Activated CD8-positive, alpha-beta T cell treated with anti-CD3 and anti-CD28 coated beads, Interleukin-2, amount 10 ng/mL, durations not matched to agents 7 days and 5 days (primary cell): ENCODE measurements around the gene SMIM24. TPM values are rescaled to one million over a fixed set of nuclear protein-coding genes. Genes with fewer than 3 reads are reported as not detected.

Experiments
- ATAC-seq: fragments of 150-1000 bp; cut with Tn5 transposase; one replicate; pipeline ENCODE4 v1.10.0; 2021; ENCODE audit warnings: moderate library complexity
- CTCF ChIA-PET: fragments of 350-600 bp; sonication (Branson Sonifier 250); formaldehyde crosslinking; loops from one replicate; lab custom pipeline; 2021; ENCODE audit warnings: antibody characterized with exemption; lab: Charles Lee
- POLR2A ChIA-PET: fragments of 350-600 bp; sonication (Branson Sonifier 250); formaldehyde crosslinking; loops from one replicate; lab custom pipeline; 2021; ENCODE audit warnings: antibody characterized with exemption; lab: Charles Lee
- DNase-seq: peaks from one replicate; pipeline ENCODE4 v3.0.0-alpha.2; 2020
- H3K27ac Mint-ChIP-seq: one replicate; pipeline ENCODE4 v1.8.0; 2021; ENCODE audit warnings: mild to moderate bottlenecking, mixed read lengths
- H3K27me3 Mint-ChIP-seq: one replicate; pipeline ENCODE4 v1.8.0; 2021; ENCODE audit warnings: low read depth, mixed read lengths
- H3K36me3 Mint-ChIP-seq: one replicate; pipeline ENCODE4 v1.8.0; 2021; ENCODE audit warnings: low read depth, mixed read lengths
- H3K4me1 Mint-ChIP-seq: one replicate; pipeline ENCODE4 v1.8.0; 2021; ENCODE audit warnings: low read depth, mixed read lengths
- H3K4me3 Mint-ChIP-seq: one replicate; pipeline ENCODE4 v1.8.0; 2021; ENCODE audit warnings: mild to moderate bottlenecking, mixed read lengths
- H3K9me3 Mint-ChIP-seq: one replicate; pipeline ENCODE4 v1.8.0; 2022; ENCODE audit warnings: mixed read lengths; ENCODE audit not compliant: insufficient read depth
- total RNA-seq, 2 experiments: library from RNA; stranded (reverse); gene quantifications; one replicate each; pipeline ENCODE4 v1.2.3, GENCODE V29; 2021

SMIM24 gene
- total RNA-seq, 2 experiments from 2014 or later = 2.5 to 3.5 TPM

DNA sequence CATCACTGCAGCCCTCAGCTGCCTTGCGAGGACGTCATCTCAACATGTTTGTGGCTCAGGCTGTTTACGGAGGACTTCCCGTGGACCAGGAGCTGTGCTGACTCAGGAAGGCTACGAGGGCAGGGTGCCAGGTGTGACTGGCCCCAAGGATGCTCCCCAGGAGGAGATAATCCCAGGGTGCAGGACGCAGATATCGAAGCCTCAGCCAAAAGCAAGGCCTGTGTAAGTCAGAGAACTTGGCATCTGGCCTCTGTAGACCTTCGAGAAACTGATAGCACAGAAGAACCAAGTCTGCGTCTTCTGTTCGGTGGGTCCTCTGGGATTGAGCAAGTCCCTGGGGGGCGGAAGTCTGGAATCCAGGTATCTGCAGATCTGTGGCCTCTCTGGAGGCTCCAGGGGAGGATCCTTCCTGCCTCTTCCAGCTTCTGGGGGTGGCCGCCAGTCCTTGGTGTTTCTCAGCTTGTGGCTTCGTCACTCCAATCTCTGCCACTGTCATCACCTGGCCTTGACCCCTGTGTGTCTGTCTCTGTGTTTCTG is 22.8 kb upstream of the SMIM24 start:
- Mint-ChIP-seq H3K27ac (no peak overlapping the region), H3K9me3 (no peaks in the 10 kb centered on the region), H3K4me1 (peaks cover 44% of the 10 kb centered on the region), H3K4me3 (no peak overlapping the region), H3K27me3 (no peaks in the 10 kb centered on the region), H3K36me3 (peaks cover 17% of the 10 kb centered on the region)
- ChIA-PET POLR2A (interaction anchor here (0.5 to 1.2 kb wide), 2 partner anchors 8 to 503 kb away, joined by 3 read pairs; no protein-coding TSS in a partner anchor), CTCF (interaction anchor here (1.3 to 10.1 kb wide), 2 partner anchors 18 to 42 kb away, joined by 3 to 62 read pairs; partner anchors contain the start of gene SMIM44)
- ATAC-seq (no peak), DNase-seq (no peak)

- POLR2A ChIA-PET = no interaction called here
- no peak overlapping the region for H3K27ac Mint-ChIP-seq
Measured at GRCh38 chr19:3501780-3502179, 21.5 kb upstream of the SMIM24 start.

DNA sequence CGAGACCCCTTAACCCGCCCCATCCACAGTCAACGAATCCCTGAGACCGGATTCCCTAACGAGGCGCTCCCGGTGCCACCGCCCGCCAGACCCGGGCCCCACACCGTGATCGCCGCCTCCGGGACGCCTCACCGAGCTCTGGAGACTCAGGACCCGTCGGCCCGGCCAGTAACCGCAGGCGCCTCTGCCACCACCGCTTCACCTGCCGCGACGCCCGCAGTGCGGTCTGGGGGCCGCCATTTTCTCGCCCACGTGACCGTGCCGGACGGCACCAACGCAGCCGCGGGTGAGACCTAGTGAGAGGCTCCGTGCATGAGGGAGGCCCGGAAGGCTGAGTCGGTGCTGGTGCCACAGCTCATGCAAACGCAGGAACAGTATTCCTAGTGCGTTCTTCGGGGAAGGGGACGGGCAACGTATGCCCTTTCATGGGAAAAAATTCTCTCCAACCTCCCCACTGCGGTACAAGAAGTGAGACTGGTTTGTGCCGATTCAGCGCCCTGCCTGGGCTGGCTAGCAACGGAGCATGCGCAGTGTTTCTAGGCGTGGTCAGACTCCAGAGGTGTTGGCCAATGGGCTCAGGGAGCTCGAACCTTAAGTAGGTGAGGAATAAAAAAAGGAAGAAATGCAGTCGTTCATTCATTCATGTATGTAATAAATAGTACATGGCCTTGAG is 20.2 kb upstream of the SMIM24 start, which contains the start of gene DOHH:
DOHH (minus strand) TSS at position 246 of the 673 bp plus-strand sequence. CDS start 3,860 bp downstream, outside the sequence.
- H3K4me1 Mint-ChIP-seq = peaks cover 33% of the 10 kb centered on the region
- peak within 1 kb of the TSS; percentile 96 for H3K27ac Mint-ChIP-seq
- H3K9me3 Mint-ChIP-seq = no peaks in the 10 kb centered on the region
- POLR2A ChIA-PET = interaction anchor here (0.5 to 1.6 kb wide), 4 partner anchors 11 to 90 kb away, joined by 3 to 5 read pairs (median 3); no protein-coding TSS in a partner anchor
- H3K4me3 Mint-ChIP-seq = peak within 1 kb of the TSS; percentile 78
- ATAC-seq (peak; percentile 86), DNase-seq (peak; percentile 97)
- CTCF ChIA-PET = interaction anchor here (0.8 to 10.1 kb wide), 5 partner anchors 15 to 196 kb away, joined by 3 to 62 read pairs (median 3); partner anchors contain the start of gene SMIM44
- H3K27me3 Mint-ChIP-seq = no peaks in the 10 kb centered on the region
- peaks cover 18% of the 10 kb centered on the region for H3K36me3 Mint-ChIP-seq

More at GRCh38 chr19:3501780-3502179, 21.5 kb upstream of the SMIM24 start:
- ATAC-seq (no peak), DNase-seq (no peak)
- Mint-ChIP-seq H3K9me3 (no peaks in the 10 kb centered on the region), H3K4me1 (peaks cover 36% of the 10 kb centered on the region), H3K27me3 (no peaks in the 10 kb centered on the region), H3K4me3 (no peak overlapping the region), H3K36me3 (peaks cover 15% of the 10 kb centered on the region)
- CTCF ChIA-PET = interaction anchor here (0.6 to 10.1 kb wide), 4 partner anchors 16 to 914 kb away, joined by 3 to 62 read pairs (median 3); partner anchors contain the start of gene SMIM44

- Mint-ChIP-seq H3K27ac (peak overlapping the region; percentile 96), H3K36me3 (peaks cover 25% of the 10 kb centered on the region), H3K4me3 (peak overlapping the region; percentile 78), H3K27me3 (no peaks in the 10 kb centered on the region), H3K4me1 (peaks cover 31% of the 10 kb centered on the region), H3K9me3 (no peaks in the 10 kb centered on the region)
- ATAC-seq = peak; percentile 13
- ChIA-PET CTCF (interaction anchor here (2.3 to 10.1 kb wide), 2 partner anchors 15 to 195 kb away, joined by 8 to 62 read pairs; partner anchors contain the start of gene SMIM44), POLR2A (interaction anchor here (0.5 to 1.6 kb wide), 4 partner anchors 11 to 91 kb away, joined by 3 to 5 read pairs (median 3); no protein-coding TSS in a partner anchor)
- no peak for DNase-seq
Measured at GRCh38 chr19:3499738-3500428, 19.6 kb upstream of the SMIM24 start.

DNA sequence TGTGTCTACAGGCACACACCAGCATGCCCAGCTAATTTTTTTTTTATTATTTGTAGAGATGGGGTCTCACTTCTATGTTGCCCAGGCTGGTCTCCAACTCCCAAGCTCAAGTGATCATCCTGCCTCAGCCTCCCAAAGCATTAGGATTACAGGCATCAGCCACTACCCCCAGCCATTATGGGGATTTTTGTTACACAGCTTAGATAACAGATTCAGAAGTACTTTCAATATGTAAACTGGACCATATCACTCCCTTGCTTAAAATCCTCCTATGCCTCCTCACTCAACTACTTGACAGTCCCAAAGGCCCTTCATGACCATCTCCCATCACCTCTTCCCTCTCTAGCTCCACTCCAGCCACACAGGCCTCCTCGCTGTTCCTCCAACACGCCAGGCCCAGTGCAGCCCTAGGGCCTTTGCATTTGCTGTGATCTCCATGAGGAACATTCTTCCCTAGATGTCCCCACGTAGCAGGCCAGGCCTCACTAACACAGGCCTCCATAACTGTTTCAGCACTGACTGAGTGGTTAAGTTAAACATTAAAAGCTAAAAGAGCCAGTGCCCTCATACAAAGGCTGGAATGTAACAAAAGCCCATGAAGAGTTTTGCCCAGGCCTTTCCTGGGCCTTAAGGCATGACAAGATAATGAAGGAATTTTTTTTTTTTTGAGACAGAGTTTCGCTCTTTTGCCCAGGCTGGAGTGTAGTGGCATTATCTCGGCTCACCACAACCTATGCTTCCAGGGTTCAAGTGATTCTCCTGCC is 17.6 kb upstream of the SMIM24 start:
- ATAC-seq (no peak), DNase-seq (no peak)
- no peaks in the 10 kb centered on the region for H3K27me3 Mint-ChIP-seq
- POLR2A ChIA-PET = no interaction called here
- H3K36me3 Mint-ChIP-seq = peaks cover 36% of the 10 kb centered on the region
- H3K27ac Mint-ChIP-seq = peak overlapping the region; percentile 5
- H3K9me3 Mint-ChIP-seq = no peaks in the 10 kb centered on the region
- CTCF ChIA-PET = interaction anchor here (10.1 kb wide), 1 partner anchor 13 kb away, joined by 62 read pairs; the partner anchor contains the start of gene SMIM44
- peaks cover 32% of the 10 kb centered on the region for H3K4me1 Mint-ChIP-seq
- no peak overlapping the region for H3K4me3 Mint-ChIP-seq

GRCh38 chr19:3496392-3497273 is 16.3 kb upstream of the SMIM24 start:
- Mint-ChIP-seq H3K27ac (peak overlapping the region; percentile 21), H3K36me3 (peaks cover 39% of the 10 kb centered on the region), H3K4me1 (peaks cover 32% of the 10 kb centered on the region), H3K27me3 (no peaks in the 10 kb centered on the region), H3K9me3 (no peaks in the 10 kb centered on the region), H3K4me3 (no peak overlapping the region)
- CTCF ChIA-PET = interaction anchor here (10.1 kb wide), 1 partner anchor 11 kb away, joined by 62 read pairs; the partner anchor contains the start of gene SMIM44
- DNase-seq (no peak), ATAC-seq (no peak)
- POLR2A ChIA-PET = no interaction called here

GRCh38 chr19:3494559-3494958 is 14.2 kb upstream of the SMIM24 start:
- Mint-ChIP-seq H3K36me3 (peaks cover 36% of the 10 kb centered on the region), H3K9me3 (no peaks in the 10 kb centered on the region), H3K27me3 (no peaks in the 10 kb centered on the region), H3K4me3 (no peak overlapping the region), H3K4me1 (peaks cover 20% of the 10 kb centered on the region), H3K27ac (no peak overlapping the region)
- ChIA-PET POLR2A (interaction anchor here (0.8 to 1.0 kb wide), 2 partner anchors 9 to 15 kb away, joined by 3 to 5 read pairs; no protein-coding TSS in a partner anchor), CTCF (interaction anchor here (0.6 to 2.0 kb wide), 2 partner anchors 9 to 215 kb away, joined by 3 to 9 read pairs; no protein-coding TSS in a partner anchor)
- DNase-seq = peak; percentile 43
- peak; percentile 38 for ATAC-seq

DNA sequence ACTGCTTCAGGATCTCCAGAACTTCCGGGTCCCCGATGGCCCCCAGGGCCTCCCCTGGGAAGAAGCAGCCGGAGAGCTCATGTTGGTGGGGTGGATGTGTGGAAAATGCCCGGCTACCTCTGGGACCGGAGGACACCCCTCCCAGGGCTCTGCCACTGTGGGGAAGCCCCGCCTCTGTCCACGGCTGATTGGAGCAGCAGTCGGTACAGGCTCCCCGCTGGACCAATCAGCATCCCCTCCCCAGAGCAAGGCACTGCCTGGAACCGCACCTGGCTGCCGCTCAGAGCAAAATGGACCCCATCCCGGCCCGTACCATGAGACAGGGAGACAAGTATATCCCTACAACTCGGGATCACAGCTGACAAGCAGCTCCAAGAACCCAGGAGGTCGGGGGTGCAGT is 13.7 kb upstream of the SMIM24 start:
- Mint-ChIP-seq H3K27me3 (no peaks in the 10 kb centered on the region), H3K4me3 (no peak overlapping the region), H3K27ac (no peak overlapping the region), H3K36me3 (peaks cover 36% of the 10 kb centered on the region), H3K9me3 (no peaks in the 10 kb centered on the region), H3K4me1 (peaks cover 17% of the 10 kb centered on the region)
- DNase-seq (peak; percentile 45), ATAC-seq (peak; percentile 59)
- ChIA-PET POLR2A (interaction anchor here (1.0 kb wide), 1 partner anchor 15 kb away, joined by 5 read pairs; no protein-coding TSS in a partner anchor), CTCF (interaction anchor here (2.0 kb wide), 1 partner anchor 9 kb away, joined by 9 read pairs; no protein-coding TSS in a partner anchor)

DNA sequence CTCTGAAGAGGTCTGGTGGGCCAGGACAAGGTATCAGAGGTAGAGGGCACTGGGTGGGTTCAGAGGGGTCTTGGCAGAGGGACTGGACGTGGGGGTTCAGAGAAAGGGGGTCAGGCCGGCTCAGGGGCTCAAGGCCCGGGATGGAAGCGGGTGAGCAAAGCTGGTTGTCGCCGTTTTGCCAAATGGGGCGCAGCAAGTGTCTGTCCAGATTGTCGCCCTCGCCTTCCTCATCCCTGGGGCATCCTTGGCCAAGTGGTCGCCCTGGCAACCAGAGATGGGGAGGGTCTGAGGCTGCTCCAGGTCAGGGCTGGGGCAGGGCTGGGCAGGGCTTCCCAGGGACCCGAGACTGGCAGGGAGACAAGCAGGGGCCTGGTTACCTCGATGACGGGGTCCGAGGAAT is 13.3 kb upstream of the SMIM24 start:
- Mint-ChIP-seq H3K4me3 (no peak overlapping the region), H3K27ac (no peak overlapping the region), H3K27me3 (no peaks in the 10 kb centered on the region), H3K9me3 (no peaks in the 10 kb centered on the region), H3K36me3 (peaks cover 36% of the 10 kb centered on the region), H3K4me1 (peaks cover 15% of the 10 kb centered on the region)
- no peak for ATAC-seq
- CTCF ChIA-PET = interaction anchor here (2.0 kb wide), 1 partner anchor 8 kb away, joined by 9 read pairs; no protein-coding TSS in a partner anchor
- POLR2A ChIA-PET = no interaction called here
- no peak for DNase-seq

GRCh38 chr19:3492919-3493318 is 12.6 kb upstream of the SMIM24 start:
- ChIA-PET POLR2A (no interaction called here), CTCF (no interaction called here)
- ATAC-seq (no peak), DNase-seq (no peak)
- peaks cover 34% of the 10 kb centered on the region for H3K36me3 Mint-ChIP-seq
- H3K27ac Mint-ChIP-seq = no peak overlapping the region
- H3K4me3 Mint-ChIP-seq = no peak overlapping the region
- peaks cover 13% of the 10 kb centered on the region for H3K4me1 Mint-ChIP-seq
- no peaks in the 10 kb centered on the region for H3K9me3 Mint-ChIP-seq
- no peaks in the 10 kb centered on the region for H3K27me3 Mint-ChIP-seq
